OCI-LY1 (cell line): Measurements from ENCODE around the gene GABARAPL2.

Source experiments
- H2AFZ ChIP-seq: fragments of 200-600 bp; sonication (generic), shearing (Covaris generic); 2 replicates; pipeline ENCODE4 v1.6.0; 2014; ENCODE audit warnings: antibody characterized with exemption, mild to moderate bottlenecking, low read length
- H3F3A ChIP-seq: fragments of 200-600 bp; sonication (generic), shearing (Covaris generic); 2 replicates; pipeline ENCODE4 v1.6.0; 2014; ENCODE audit warnings: mild to moderate bottlenecking, antibody characterized with exemption, low read length, moderate library complexity; ENCODE audit not compliant: insufficient read depth
- H3K27ac ChIP-seq: fragments of 200-600 bp; sonication (generic); 2 replicates; pipeline ENCODE4 v1.5.1; 2014; ENCODE audit warnings: low read length, mixed run types, mild to moderate bottlenecking, low read depth; ENCODE audit not compliant: poor library complexity, severe bottlenecking
- H3K27me3 ChIP-seq: fragments of 200-600 bp; sonication (generic); 2 replicates; pipeline ENCODE4 v1.6.0; 2014; ENCODE audit warnings: antibody characterized with exemption, mild to moderate bottlenecking, low read length, moderate library complexity; ENCODE audit not compliant: insufficient read depth
- H3K36me3 ChIP-seq: fragments of 200-600 bp; sonication (generic); 2 replicates; pipeline ENCODE4 v1.6.1; 2014; ENCODE audit warnings: mild to moderate bottlenecking, antibody characterized with exemption, low read length, moderate library complexity, mixed read lengths; ENCODE audit not compliant: insufficient read depth
- H3K4me1 ChIP-seq: fragments of 200-600 bp; sonication (generic); 2 replicates; pipeline ENCODE4 v1.5.1; 2014; ENCODE audit warnings: mild to moderate bottlenecking, low read length, moderate library complexity; ENCODE audit not compliant: insufficient read depth, severe bottlenecking
- H3K4me2 ChIP-seq: fragments of 200-600 bp; sonication (generic), shearing (Covaris generic); 2 replicates; pipeline ENCODE4 v1.6.1; 2014; ENCODE audit warnings: low read length
- H3K4me3 ChIP-seq: fragments of 200-600 bp; sonication (generic); 2 replicates; pipeline ENCODE4 v1.5.1; 2014; ENCODE audit warnings: low read length, low read depth, mild to moderate bottlenecking, mixed read lengths; ENCODE audit not compliant: poor library complexity, severe bottlenecking
- H3K79me2 ChIP-seq: fragments of 200-600 bp; shearing (Covaris generic); 2 replicates; pipeline ENCODE4 v1.6.1; 2016; ENCODE audit warnings: mixed run types, low read length, mixed read lengths; ENCODE audit not compliant: insufficient read depth
- H3K9ac ChIP-seq: fragments of 200-600 bp; sonication (generic), shearing (Covaris generic); 2 replicates; pipeline ENCODE4 v1.6.1; 2014; ENCODE audit warnings: mild to moderate bottlenecking, low read length, mixed read lengths
- H3K9me2 ChIP-seq: fragments of 200-600 bp; sonication (generic), shearing (Covaris generic); 2 replicates; pipeline ENCODE4 v1.6.1; 2014; ENCODE audit warnings: low read depth, mild to moderate bottlenecking, low read length, mixed read lengths
- H3K9me3 ChIP-seq: fragments of 200-600 bp; shearing (Covaris generic); 2 replicates; pipeline ENCODE4 v1.6.1; 2014; ENCODE audit warnings: low read length, mixed read lengths
- H4K20me1 ChIP-seq: fragments of 200-600 bp; sonication (generic), shearing (Covaris generic); 2 replicates; pipeline ENCODE4 v1.6.0; 2016; ENCODE audit warnings: mild to moderate bottlenecking, low read length; ENCODE audit not compliant: insufficient read depth
- EZH2 ChIP-seq: fragments of 200-600 bp; sonication (generic), shearing (Covaris generic); IDR thresholded peaks from 2 replicates; pipeline ENCODE4 v1.8.0; 2017; ENCODE audit warnings: borderline replicate concordance, mixed run types, mild to moderate bottlenecking, antibody characterized with exemption, low read length, moderate library complexity, mixed read lengths
- TF ChIP-seq, protein P1 (sequence below): fragments of 200-600 bp; sonication (generic), shearing (Covaris generic); IDR thresholded peaks from 2 replicates; pipeline ENCODE4 v1.5.1; 2017; ENCODE audit warnings: mild to moderate bottlenecking, antibody characterized with exemption, low read length, moderate library complexity, mixed read lengths

The GABARAPL2 gene

DNA sequence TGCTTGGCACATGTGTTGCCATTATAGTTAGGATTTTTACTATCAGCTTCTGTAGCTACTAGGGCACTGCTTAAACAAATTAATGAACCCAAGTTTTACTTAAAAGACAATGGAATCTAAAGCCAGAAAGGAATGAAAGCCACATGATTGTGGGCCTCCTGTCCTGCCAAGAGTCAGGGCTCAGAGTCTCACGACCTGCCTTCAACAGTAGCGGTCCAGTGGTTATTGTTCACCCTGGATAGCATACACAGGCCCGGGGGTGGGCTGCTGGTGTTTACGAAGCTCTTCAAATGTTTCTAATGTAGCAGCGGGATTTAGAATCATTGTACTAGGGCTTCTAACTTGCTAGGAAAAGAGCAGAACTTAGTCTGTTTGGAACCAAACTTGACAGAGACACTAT lies 7.8 kb downstream of the GABARAPL2 start:
- Histone ChIP-seq H3K9me2 (no peaks in the 10 kb centered on the region), H3K9me3 (no peaks in the 10 kb centered on the region), H2AFZ (no peak overlapping the region), H4K20me1 (no peaks in the 10 kb centered on the region), H3F3A (no peaks in the 10 kb centered on the region), H3K4me3 (no peak overlapping the region), H3K9ac (no peak overlapping the region), H3K79me2 (no peaks in the 10 kb centered on the region), H3K36me3 (peaks cover 91% of the 10 kb centered on the region), H3K4me1 (peaks cover 25% of the 10 kb centered on the region), H3K4me2 (no peak overlapping the region), H3K27ac (no peak overlapping the region), H3K27me3 (no peaks in the 10 kb centered on the region)
- no peak for TF ChIP-seq EZH2
- TF ChIP-seq, protein P1, sequence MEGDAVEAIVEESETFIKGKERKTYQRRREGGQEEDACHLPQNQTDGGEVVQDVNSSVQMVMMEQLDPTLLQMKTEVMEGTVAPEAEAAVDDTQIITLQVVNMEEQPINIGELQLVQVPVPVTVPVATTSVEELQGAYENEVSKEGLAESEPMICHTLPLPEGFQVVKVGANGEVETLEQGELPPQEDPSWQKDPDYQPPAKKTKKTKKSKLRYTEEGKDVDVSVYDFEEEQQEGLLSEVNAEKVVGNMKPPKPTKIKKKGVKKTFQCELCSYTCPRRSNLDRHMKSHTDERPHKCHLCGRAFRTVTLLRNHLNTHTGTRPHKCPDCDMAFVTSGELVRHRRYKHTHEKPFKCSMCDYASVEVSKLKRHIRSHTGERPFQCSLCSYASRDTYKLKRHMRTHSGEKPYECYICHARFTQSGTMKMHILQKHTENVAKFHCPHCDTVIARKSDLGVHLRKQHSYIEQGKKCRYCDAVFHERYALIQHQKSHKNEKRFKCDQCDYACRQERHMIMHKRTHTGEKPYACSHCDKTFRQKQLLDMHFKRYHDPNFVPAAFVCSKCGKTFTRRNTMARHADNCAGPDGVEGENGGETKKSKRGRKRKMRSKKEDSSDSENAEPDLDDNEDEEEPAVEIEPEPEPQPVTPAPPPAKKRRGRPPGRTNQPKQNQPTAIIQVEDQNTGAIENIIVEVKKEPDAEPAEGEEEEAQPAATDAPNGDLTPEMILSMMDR: no peak

DNA sequence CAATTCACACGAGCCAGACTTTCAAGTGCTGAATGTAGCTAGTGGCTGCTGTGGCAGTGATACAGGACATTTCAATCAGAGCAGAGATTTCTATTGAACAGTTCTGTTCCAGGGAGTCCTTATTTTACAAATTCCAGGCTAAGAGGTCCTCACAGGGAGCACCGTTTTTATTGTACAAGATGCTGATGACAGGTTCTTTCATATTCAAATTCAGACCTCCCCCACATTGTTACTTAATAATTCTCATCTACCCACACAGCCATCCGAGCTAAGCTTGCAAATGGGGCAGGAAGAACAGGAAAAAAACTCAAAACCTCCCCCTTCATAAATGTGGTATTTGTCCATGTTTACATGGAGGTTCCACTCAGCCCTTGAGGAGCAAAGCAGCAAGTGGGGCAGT lies 9.8 kb downstream of the GABARAPL2 start:
- Histone ChIP-seq H2AFZ (no peak overlapping the region), H3K9ac (no peak overlapping the region), H4K20me1 (no peaks in the 10 kb centered on the region), H3K4me2 (no peak overlapping the region), H3K4me1 (peaks cover 14% of the 10 kb centered on the region), H3F3A (no peaks in the 10 kb centered on the region), H3K27me3 (no peaks in the 10 kb centered on the region), H3K79me2 (no peaks in the 10 kb centered on the region), H3K9me2 (no peaks in the 10 kb centered on the region), H3K9me3 (no peaks in the 10 kb centered on the region), H3K4me3 (no peak overlapping the region), H3K27ac (no peak overlapping the region), H3K36me3 (peaks cover 90% of the 10 kb centered on the region)
- TF ChIP-seq EZH2: no peak
- TF ChIP-seq, protein P1: no peak

DNA sequence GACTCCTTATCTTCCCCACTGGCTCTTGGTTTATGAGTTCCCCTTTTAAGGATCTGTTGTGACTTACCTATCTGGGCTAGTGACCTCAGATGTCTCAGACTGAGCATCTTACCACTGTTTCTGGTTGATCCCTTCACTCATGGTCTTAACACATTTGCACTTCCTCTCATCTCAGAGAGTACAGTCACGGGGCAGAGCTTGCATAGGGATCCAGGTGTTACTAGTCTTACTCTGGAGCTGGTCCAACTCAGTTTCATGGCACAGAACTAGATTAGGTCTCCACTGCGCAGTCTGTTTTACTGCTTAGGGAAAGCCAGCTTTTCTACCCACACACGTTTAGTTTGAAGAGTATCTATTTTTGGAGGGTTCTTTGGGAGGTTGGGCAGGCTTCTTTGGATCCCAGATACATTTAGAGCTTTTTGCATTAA lies 10.2 kb downstream of the GABARAPL2 start:
- H3K4me1 ChIP-seq: peaks cover 11% of the 10 kb centered on the region
- no peaks in the 10 kb centered on the region for H3K9me3 ChIP-seq
- H3K4me2 ChIP-seq: no peak overlapping the region
- H3K79me2 ChIP-seq: no peaks in the 10 kb centered on the region
- H3F3A ChIP-seq: no peaks in the 10 kb centered on the region
- H4K20me1 ChIP-seq: no peaks in the 10 kb centered on the region
- H3K9ac ChIP-seq: no peak overlapping the region
- H3K27ac ChIP-seq: no peak overlapping the region
- H3K4me3 ChIP-seq: no peak overlapping the region
- TF ChIP-seq EZH2: no peak
- TF ChIP-seq, protein P1: no peak
- no peak overlapping the region for H2AFZ ChIP-seq
- no peaks in the 10 kb centered on the region for H3K9me2 ChIP-seq
- H3K36me3 ChIP-seq: peaks cover 86% of the 10 kb centered on the region
- no peaks in the 10 kb centered on the region for H3K27me3 ChIP-seq
